CD14-positive monocyte (primary cell): ENCODE data around the gene ATP2C2. TPM values are rescaled to one million over a fixed set of nuclear protein-coding genes. Genes with fewer than 3 reads are reported as not detected.

ENCODE experiments used
- DNase-seq, 3 donors: peaks; one replicate each; pipeline ENCODE4 v3.0.0-alpha.2; 2011 to 2022
- H2AFZ ChIP-seq: 2 replicates; pipeline ENCODE4 v1.6.0; 2012; ENCODE audit warnings: mild to moderate bottlenecking, low read depth, low read length, inconsistent platforms; ENCODE audit not compliant: insufficient read depth, poor library complexity, severe bottlenecking
- H3K27ac ChIP-seq, 2 donors: 1 replicate in 1 of 2; 2 replicates in 1 of 2; pipeline ENCODE4 v1.5.1; 2012 to 2013; ENCODE audit warnings: low read length in 2 of 2, control low read depth in 1 of 2, inconsistent platforms in 1 of 2, low read depth in 1 of 2, mild to moderate bottlenecking in 1 of 2
- H3K27me3 ChIP-seq, 2 donors: one replicate each; pipeline versions ENCODE4 v1.6.0 to v1.6.1; 2011 to 2013; ENCODE audit warnings: low read length in 2 of 2; ENCODE audit not compliant: control insufficient read depth in 2 of 2, insufficient read depth in 2 of 2
- H3K36me3 ChIP-seq, 2 donors: replicated peaks in 1 of 2; 1 replicate in 1 of 2; 2 replicates in 1 of 2; pipeline versions ENCODE4 v1.5.1 to v1.6.1; 2012 to 2013; ENCODE audit warnings: low read length in 2 of 2, control low read depth in 1 of 2, inconsistent platforms in 1 of 2, mild to moderate bottlenecking in 1 of 2; ENCODE audit not compliant: insufficient read depth in 2 of 2, control insufficient read depth in 1 of 2
- H3K4me1 ChIP-seq, 2 donors: 1 replicate in 1 of 2; 2 replicates in 1 of 2; pipeline versions ENCODE4 v1.5.1 to v1.6.1; 2012 to 2013; ENCODE audit warnings: low read length in 2 of 2, control low read depth in 1 of 2, inconsistent platforms in 1 of 2, mild to moderate bottlenecking in 1 of 2, moderate library complexity in 1 of 2; ENCODE audit not compliant: insufficient read depth in 2 of 2, control insufficient read depth in 1 of 2
- H3K4me2 ChIP-seq: replicated peaks from 2 replicates; pipeline ENCODE3; 2012; ENCODE audit warnings: low read length, moderate library complexity, mild to moderate bottlenecking; ENCODE audit not compliant: poor library complexity, severe bottlenecking; ENCODE audit errors: extremely low read depth
- H3K4me3 ChIP-seq, 3 experiments: fragments of 200-600 bp in 1 of 3; sonication (generic) in 1 of 3; replicated peaks in 1 of 3; 1 replicate in 2 of 3; 2 replicates in 1 of 3; pipeline ENCODE4 v1.5.1; 2011 to 2013; ENCODE audit warnings: low read length in 3 of 3, mild to moderate bottlenecking in 3 of 3, control low read depth in 2 of 3, low read depth in 2 of 3, inconsistent platforms in 1 of 3, moderate library complexity in 1 of 3
- H3K79me2 ChIP-seq: 2 replicates; pipeline ENCODE4 v1.6.0; 2012; ENCODE audit warnings: mild to moderate bottlenecking, control low read depth, inconsistent platforms, low read length, moderate library complexity; ENCODE audit not compliant: insufficient read depth
- H3K9ac ChIP-seq: 2 replicates; pipeline ENCODE4 v1.6.0; 2017; ENCODE audit warnings: low read length, mild to moderate bottlenecking; ENCODE audit not compliant: insufficient read depth, poor library complexity, severe bottlenecking
- H3K9me3 ChIP-seq, 2 donors: replicated peaks in 1 of 2; 1 replicate in 1 of 2; 2 replicates in 1 of 2; pipeline versions ENCODE4 v1.5.1 to v1.6.1; 2012 to 2013; ENCODE audit warnings: low read length in 2 of 2, control low read depth in 1 of 2; ENCODE audit not compliant: control insufficient read depth in 1 of 2, insufficient read depth in 1 of 2
- H4K20me1 ChIP-seq: 2 replicates; pipeline ENCODE4 v1.6.0; 2012; ENCODE audit warnings: mild to moderate bottlenecking, low read length, control low read depth, moderate library complexity; ENCODE audit not compliant: insufficient read depth
- H3K27ac Mint-ChIP-seq, 7 donors: one replicate each; pipeline ENCODE4 v1.8.0; 2020; ENCODE audit warnings: mild to moderate bottlenecking in 7 of 7, mixed read lengths in 7 of 7, moderate library complexity in 6 of 7, inconsistent platforms in 2 of 7
- H3K27me3 Mint-ChIP-seq, 3 donors: one replicate each; pipeline ENCODE4 v1.8.0; 2021 to 2022; ENCODE audit warnings: low read depth in 3 of 3, mild to moderate bottlenecking in 3 of 3, mixed read lengths in 3 of 3, moderate library complexity in 3 of 3, inconsistent platforms in 1 of 3
- H3K36me3 Mint-ChIP-seq, 2 donors: one replicate each; pipeline ENCODE4 v1.8.0; 2020; ENCODE audit warnings: mixed read lengths in 2 of 2, inconsistent platforms in 1 of 2, mild to moderate bottlenecking in 1 of 2
- H3K4me1 Mint-ChIP-seq: one replicate; pipeline ENCODE4 v1.8.0; 2020; ENCODE audit warnings: mild to moderate bottlenecking, mixed read lengths
- H3K4me3 Mint-ChIP-seq, 2 donors: one replicate each; pipeline ENCODE4 v1.8.0; 2020; ENCODE audit warnings: mild to moderate bottlenecking in 2 of 2, mixed read lengths in 2 of 2, moderate library complexity in 1 of 2
- H3K9me3 Mint-ChIP-seq, 7 donors: one replicate each; pipeline ENCODE4 v1.8.0; 2020 to 2022; ENCODE audit warnings: mixed read lengths in 7 of 7, mild to moderate bottlenecking in 6 of 7, moderate library complexity in 6 of 7, inconsistent platforms in 2 of 7
- WGBS: methylation state at CpG from one replicate; pipeline ENCODE4 v1.1.5; 2013; ENCODE audit warnings: missing lambda C conversion rate; ENCODE audit not compliant: insufficient coverage; 5-methylcytosine and 5-hydroxymethylcytosine counted together
- intact Hi-C, 2 donors: fragments of 100-400 bp; cut with micrococcal nuclease; formaldehyde crosslinking; loops; one replicate each; pipeline versions ENCODE4 v1.15.0 to v1.15.1; 2023
- polyA plus RNA-seq, 3 donors: library from polyadenylated mRNA; depleted of rRNA in 1 of 3; unstranded in 2 of 3; stranded (reverse) in 1 of 3; fragments of 300-500 nt in 2 of 3; fragments of >200 nt in 1 of 3; fragmentation: Illumina TruSeq in 2 of 3; gene quantifications; 1 replicate in 2 of 3; 2 replicates in 1 of 3; pipeline ENCODE4 v1.2.3, GENCODE V29; 2012 to 2021
- TF ChIP-seq, protein P1 (sequence below): fragments of 200-600 bp; IDR thresholded peaks from one replicate; pipeline ENCODE4 v1.8.0; 2022; ENCODE audit warnings: antibody characterized with exemption, mild to moderate bottlenecking

Gene ATP2C2
- polyA plus RNA-seq, 3 donors, result 0.05 TPM; not detected in 2

DNA sequence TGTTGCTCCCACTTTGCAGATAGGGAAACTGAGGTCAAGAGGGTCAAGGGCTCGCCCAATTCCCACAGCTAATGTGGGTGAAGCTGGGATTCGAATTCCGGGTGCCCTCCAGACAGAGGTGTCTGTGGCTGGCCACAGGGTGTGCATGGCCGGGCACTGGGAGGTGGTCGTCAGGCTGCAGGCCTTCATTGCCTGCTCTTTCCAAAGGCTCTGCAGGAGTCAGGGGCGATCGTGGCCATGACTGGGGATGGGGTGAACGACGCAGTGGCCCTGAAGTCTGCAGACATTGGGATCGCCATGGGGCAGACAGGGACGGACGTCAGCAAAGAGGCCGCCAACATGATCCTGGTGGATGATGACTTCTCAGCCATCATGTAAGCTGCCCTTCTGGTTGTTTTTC lies 86.3 kb downstream of the ATP2C2 start:
- Mint-ChIP-seq H3K27ac (peak overlapping the region in 1 of 7 donors; percentile 19), H3K4me3 (no peak overlapping the region), H3K9me3 (peaks cover 0 to 11% (median 2%) of the 10 kb centered on the region in 7 donors), H3K27me3 (peaks cover 3 to 10% (median 6%) of the 10 kb centered on the region in 3 donors), H3K4me1 (no peaks in the 10 kb centered on the region), H3K36me3 (no peaks in the 10 kb centered on the region)
- Histone ChIP-seq H3K9ac (no peak overlapping the region), H3K79me2 (no peaks in the 10 kb centered on the region), H3K4me3 (no peak overlapping the region), H3K27me3 (no peaks in the 10 kb centered on the region), H3K36me3 (no peaks in the 10 kb centered on the region), H3K27ac (no peak overlapping the region), H3K4me2 (no peak overlapping the region), H2AFZ (no peak overlapping the region), H3K9me3 (no peaks in the 10 kb centered on the region), H3K4me1 (no peaks in the 10 kb centered on the region), H4K20me1 (no peaks in the 10 kb centered on the region)
- 97% methylated on average over 13 of the region's 13 CpGs for WGBS
- no peak for DNase-seq
- intact Hi-C loops, result no loop called here
- TF ChIP-seq, protein P1, sequence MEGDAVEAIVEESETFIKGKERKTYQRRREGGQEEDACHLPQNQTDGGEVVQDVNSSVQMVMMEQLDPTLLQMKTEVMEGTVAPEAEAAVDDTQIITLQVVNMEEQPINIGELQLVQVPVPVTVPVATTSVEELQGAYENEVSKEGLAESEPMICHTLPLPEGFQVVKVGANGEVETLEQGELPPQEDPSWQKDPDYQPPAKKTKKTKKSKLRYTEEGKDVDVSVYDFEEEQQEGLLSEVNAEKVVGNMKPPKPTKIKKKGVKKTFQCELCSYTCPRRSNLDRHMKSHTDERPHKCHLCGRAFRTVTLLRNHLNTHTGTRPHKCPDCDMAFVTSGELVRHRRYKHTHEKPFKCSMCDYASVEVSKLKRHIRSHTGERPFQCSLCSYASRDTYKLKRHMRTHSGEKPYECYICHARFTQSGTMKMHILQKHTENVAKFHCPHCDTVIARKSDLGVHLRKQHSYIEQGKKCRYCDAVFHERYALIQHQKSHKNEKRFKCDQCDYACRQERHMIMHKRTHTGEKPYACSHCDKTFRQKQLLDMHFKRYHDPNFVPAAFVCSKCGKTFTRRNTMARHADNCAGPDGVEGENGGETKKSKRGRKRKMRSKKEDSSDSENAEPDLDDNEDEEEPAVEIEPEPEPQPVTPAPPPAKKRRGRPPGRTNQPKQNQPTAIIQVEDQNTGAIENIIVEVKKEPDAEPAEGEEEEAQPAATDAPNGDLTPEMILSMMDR, result no peak

DNA sequence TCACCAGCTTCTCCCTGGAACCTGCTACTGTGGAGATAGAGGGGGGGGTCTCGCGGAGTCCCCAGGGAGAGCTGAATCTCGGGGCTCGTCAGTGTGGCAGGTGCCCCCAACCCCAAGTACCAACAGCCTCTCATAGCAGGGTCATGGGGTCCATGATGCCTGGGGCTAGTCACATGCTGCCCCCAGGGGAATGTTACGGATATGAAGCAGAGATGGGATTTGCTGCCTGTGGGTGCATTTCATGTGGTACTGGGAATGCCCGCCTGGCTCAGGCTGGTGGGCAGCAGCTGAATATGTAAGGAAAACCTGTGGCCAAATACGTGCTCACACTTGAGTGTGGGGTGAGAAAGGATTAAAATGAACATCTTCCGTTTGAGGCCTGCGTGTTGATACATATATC lies 86.7 kb downstream of the ATP2C2 start:
- Histone ChIP-seq H3K4me1 (no peaks in the 10 kb centered on the region), H2AFZ (no peak overlapping the region), H3K4me3 (no peak overlapping the region), H3K79me2 (no peaks in the 10 kb centered on the region), H3K27ac (no peak overlapping the region), H3K4me2 (no peak overlapping the region), H3K27me3 (no peaks in the 10 kb centered on the region), H3K9ac (no peak overlapping the region), H3K36me3 (no peaks in the 10 kb centered on the region), H4K20me1 (no peaks in the 10 kb centered on the region), H3K9me3 (no peaks in the 10 kb centered on the region)
- peaks cover 3 to 10% (median 6%) of the 10 kb centered on the region in 3 donors for H3K27me3 Mint-ChIP-seq
- H3K4me3 Mint-ChIP-seq, result no peak overlapping the region
- TF ChIP-seq, protein P1, result no peak
- DNase-seq, result no peak
- peaks cover 0 to 11% (median 2%) of the 10 kb centered on the region in 7 donors for H3K9me3 Mint-ChIP-seq
- no peak overlapping the region for H3K27ac Mint-ChIP-seq
- intact Hi-C loops, result no loop called here
- H3K36me3 Mint-ChIP-seq, result no peaks in the 10 kb centered on the region
- WGBS, result 100% methylated on average over 4 of the region's 9 CpGs
- no peaks in the 10 kb centered on the region for H3K4me1 Mint-ChIP-seq
